ENCODE results near the gene GSE1.

Gene GSE1

DNA sequence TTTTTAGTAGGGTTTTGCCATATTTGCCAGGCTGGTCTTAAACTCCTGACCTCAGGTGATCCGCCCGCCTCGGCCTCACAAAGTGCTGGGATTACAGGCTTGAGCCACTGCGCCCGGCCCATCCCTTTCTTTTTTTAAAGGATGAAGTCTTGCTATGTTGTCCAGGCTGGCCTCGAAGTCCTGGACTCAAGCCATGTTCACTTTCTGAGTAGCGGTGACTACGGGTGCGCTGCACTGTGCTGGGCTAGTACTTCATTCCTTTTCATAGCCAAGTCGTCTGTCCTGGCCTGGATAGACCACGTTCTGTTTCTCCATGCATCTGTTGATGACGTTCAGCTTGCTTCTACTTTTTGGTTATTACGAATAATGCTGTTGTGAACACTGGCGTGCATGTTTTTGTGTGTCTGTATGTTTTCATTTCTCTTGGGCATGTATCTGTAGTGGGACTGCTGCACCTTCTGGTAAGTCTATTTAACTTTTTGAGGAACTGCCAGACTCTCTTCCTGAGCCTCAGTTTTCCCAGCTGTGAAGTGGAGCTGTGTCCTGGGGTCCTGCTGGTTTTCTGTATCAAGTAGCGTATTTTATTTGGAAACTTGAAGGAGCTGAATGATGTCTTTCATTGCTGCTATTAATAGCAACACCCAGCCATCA lies 40.0 kb upstream of the GSE1 start:
- Histone ChIP-seq H3K4me2 (ENCODE audit: low read length) (no peak overlapping the region), H3K79me2 (ENCODE audit: control insufficient read depth, low read length) (peaks cover 2% of the 10 kb centered on the region; the same call in 1 of the 2 replicates), H3K9me3 (ENCODE audit: control insufficient read depth, insufficient read depth, low read length) (no peaks in the 10 kb centered on the region), H3F3A (ENCODE audit: control insufficient read depth, insufficient read depth) (no peaks in the 10 kb centered on the region), H3K36me3 (ENCODE audit: control insufficient read depth, low read length) (no peaks in the 10 kb centered on the region), H3K27me3 (ENCODE audit: control insufficient read depth, low read length) (peaks cover 25% of the 10 kb centered on the region), H3K9me2 (replicated peaks; ENCODE audit: control insufficient read depth, low read length) (no peaks in the 10 kb centered on the region), H3K4me1 (ENCODE audit: control insufficient read depth, low read length) (peaks cover 34% of the 10 kb centered on the region), H3K27ac (ENCODE audit: low read depth, low read length) (no peak overlapping the region), H4K20me1 (ENCODE audit: control insufficient read depth, insufficient read depth, low read depth, low read length) (peaks cover 19% of the 10 kb centered on the region), H3K4me3 (ENCODE audit: low read length) (no peak overlapping the region)
- no peak for TF ChIP-seq EZH2phosphoT487 (IDR thresholded peaks at IDR 0.05; ENCODE audit: borderline replicate concordance, low read length)
- TF ChIP-seq, protein P1, sequence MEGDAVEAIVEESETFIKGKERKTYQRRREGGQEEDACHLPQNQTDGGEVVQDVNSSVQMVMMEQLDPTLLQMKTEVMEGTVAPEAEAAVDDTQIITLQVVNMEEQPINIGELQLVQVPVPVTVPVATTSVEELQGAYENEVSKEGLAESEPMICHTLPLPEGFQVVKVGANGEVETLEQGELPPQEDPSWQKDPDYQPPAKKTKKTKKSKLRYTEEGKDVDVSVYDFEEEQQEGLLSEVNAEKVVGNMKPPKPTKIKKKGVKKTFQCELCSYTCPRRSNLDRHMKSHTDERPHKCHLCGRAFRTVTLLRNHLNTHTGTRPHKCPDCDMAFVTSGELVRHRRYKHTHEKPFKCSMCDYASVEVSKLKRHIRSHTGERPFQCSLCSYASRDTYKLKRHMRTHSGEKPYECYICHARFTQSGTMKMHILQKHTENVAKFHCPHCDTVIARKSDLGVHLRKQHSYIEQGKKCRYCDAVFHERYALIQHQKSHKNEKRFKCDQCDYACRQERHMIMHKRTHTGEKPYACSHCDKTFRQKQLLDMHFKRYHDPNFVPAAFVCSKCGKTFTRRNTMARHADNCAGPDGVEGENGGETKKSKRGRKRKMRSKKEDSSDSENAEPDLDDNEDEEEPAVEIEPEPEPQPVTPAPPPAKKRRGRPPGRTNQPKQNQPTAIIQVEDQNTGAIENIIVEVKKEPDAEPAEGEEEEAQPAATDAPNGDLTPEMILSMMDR (IDR thresholded peaks at IDR 0.05; ENCODE audit: low read depth, low read length, poor library complexity, severe bottlenecking): no peak

DNA sequence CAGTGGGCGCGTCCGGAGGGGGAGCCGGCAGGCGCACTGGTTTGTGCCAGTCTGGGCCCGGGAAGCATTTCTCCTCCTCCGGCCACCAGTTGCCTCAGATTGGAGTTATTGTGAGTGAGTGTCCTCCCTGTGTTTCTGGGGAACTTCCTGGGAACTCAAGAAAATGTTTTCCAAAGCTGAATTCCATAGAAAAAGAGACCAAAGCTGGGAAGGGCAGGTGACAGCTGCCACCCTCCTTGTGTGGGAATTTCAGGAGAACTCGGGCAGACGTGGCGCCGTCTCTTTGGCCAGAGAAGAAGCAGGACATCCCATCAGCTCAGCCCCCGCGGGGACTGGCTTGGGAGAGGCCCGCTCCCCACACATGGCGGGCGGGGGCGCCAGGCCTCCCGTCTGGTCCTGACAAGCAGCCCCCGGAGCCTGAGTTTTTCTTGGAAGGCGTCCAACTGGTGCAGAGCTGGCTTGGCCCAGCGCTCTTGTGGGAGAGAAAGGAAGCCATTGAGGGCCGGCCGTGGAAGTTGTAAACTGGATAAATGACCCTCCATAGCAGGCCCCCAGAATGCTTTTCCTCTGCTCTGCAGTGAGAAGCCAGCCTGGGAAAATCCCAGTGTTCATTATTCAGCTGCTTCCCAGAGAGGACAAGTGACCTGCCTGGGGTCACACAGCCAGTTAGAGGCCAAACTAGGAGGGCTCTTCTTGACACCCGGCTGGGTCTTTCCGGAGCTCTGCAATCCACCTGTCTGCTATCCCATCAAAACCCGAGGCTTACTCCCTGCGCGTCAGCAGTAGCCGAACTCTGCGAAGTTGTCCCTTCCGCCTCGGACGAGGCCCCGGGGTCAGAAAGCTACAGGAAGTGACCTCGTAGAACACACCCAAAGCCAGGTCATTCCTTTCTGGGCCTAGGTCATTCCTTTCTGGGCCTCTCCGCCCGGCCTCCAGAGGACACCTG lies 39.2 kb upstream of the GSE1 start:
- Histone ChIP-seq H3K4me2 (ENCODE audit: low read length) (no peak overlapping the region), H3K79me2 (ENCODE audit: control insufficient read depth, low read length) (peaks cover 2% of the 10 kb centered on the region; the same call in 1 of the 2 replicates), H3K9me3 (ENCODE audit: control insufficient read depth, insufficient read depth, low read length) (no peaks in the 10 kb centered on the region), H3K4me1 (ENCODE audit: control insufficient read depth, low read length) (peaks cover 33% of the 10 kb centered on the region), H3F3A (ENCODE audit: control insufficient read depth, insufficient read depth) (no peaks in the 10 kb centered on the region), H3K9me2 (replicated peaks; ENCODE audit: control insufficient read depth, low read length) (no peaks in the 10 kb centered on the region), H3K27me3 (ENCODE audit: control insufficient read depth, low read length) (peaks cover 22% of the 10 kb centered on the region), H4K20me1 (ENCODE audit: control insufficient read depth, insufficient read depth, low read depth, low read length) (peaks cover 19% of the 10 kb centered on the region), H3K4me3 (ENCODE audit: low read length) (no peak overlapping the region), H3K27ac (ENCODE audit: low read depth, low read length) (no peak overlapping the region), H3K36me3 (ENCODE audit: control insufficient read depth, low read length) (no peaks in the 10 kb centered on the region)
- no peak for TF ChIP-seq EZH2phosphoT487 (IDR thresholded peaks at IDR 0.05; ENCODE audit: borderline replicate concordance, low read length)
- TF ChIP-seq, protein P1 (IDR thresholded peaks at IDR 0.05; ENCODE audit: low read depth, low read length, poor library complexity, severe bottlenecking): no peak

DNA sequence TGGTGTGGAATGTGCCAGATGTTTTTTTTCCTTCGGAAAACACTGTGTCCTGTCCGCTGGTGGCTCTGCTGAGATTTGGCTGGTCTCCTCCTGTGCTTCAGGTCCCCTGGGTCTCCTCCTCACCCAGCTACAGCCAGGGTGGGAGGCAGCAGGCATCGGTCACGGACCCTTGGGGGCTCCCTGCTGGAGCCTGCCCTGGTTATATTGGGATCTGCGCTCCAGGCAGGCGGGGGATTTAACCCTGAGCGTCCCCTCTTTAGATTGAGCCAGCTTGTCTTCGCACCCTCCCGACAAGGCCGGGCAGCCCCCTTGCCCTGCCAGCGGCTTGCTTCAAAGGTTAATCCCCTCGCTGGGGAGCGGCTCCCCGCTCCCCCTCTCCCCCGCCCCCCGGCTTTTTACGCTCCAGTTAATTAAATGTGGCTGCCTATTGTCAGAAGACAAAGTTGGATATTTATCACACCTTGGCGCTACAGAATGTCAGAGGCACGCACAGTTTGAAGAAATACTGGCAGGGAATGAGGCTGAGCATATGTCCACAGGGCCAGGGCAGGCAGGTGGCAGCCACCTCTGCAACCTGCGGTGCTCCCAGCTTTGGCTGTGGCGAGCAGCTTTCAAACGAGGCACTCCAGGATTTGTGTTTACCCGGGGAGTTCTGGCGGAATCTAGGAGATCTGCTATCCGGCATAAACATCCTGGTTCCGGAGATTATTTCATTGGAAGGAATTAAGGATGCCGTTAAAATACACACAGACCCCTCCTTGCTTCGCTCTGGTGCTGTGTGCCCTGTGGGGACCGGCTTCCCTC lies 38.2 kb upstream of the GSE1 start:
- TF ChIP-seq, protein P1 (IDR thresholded peaks at IDR 0.05; ENCODE audit: low read depth, low read length, poor library complexity, severe bottlenecking): no peak
- no peak for TF ChIP-seq EZH2phosphoT487 (IDR thresholded peaks at IDR 0.05; ENCODE audit: borderline replicate concordance, low read length)
- no peak overlapping the region for H3K4me2 ChIP-seq (ENCODE audit: low read length)
- H3K36me3 ChIP-seq (ENCODE audit: control insufficient read depth, low read length): no peaks in the 10 kb centered on the region
- H3K27ac ChIP-seq (ENCODE audit: low read depth, low read length): no peak overlapping the region
- H3F3A ChIP-seq (ENCODE audit: control insufficient read depth, insufficient read depth): no peaks in the 10 kb centered on the region
- H3K79me2 ChIP-seq (ENCODE audit: control insufficient read depth, low read length): peaks cover 2% of the 10 kb centered on the region; the same call in 1 of the 2 replicates
- no peaks in the 10 kb centered on the region for H3K9me2 ChIP-seq (replicated peaks; ENCODE audit: control insufficient read depth, low read length)
- no peaks in the 10 kb centered on the region for H3K9me3 ChIP-seq (ENCODE audit: control insufficient read depth, insufficient read depth, low read length)
- H3K27me3 ChIP-seq (ENCODE audit: control insufficient read depth, low read length): peaks cover 13% of the 10 kb centered on the region
- peaks cover 15% of the 10 kb centered on the region for H4K20me1 ChIP-seq (ENCODE audit: control insufficient read depth, insufficient read depth, low read depth, low read length)
- no peak overlapping the region for H3K4me3 ChIP-seq (ENCODE audit: low read length)
- peaks cover 24% of the 10 kb centered on the region for H3K4me1 ChIP-seq (ENCODE audit: control insufficient read depth, low read length)

All from DOHH2 (cell line).